ENCODE data around the gene TFIP11.

TFIP11 gene

DNA sequence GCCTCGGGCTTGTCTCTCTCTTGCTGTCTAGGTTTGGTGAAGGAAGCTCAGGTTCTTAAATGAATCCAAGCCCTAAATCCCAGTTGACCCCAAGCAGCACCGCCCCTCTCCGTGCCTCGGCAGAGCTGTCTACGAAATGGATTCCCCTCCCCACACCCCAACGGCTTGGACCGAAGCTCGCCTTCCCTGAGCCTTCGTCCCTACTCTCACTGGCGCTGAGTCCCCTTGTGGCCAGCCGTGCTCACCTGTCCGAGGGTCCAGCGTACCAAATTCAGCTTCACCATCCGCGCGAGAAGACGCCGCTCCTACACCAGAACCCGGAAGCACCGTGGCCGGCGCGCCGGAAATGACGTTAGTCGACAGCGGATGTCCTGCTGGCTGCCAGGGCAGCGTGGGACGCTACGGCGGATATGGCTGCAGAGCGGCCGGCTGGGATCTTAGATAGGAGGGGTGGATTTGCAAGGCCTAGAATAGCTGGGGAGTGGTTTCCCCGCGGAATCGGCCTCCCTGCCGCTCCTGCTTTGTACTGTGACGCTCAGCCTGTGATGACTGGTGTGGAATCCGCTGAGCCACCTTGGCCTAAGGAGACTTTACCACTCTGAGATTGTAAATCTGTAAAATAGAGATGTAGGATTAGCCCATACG, at the start of gene TFIP11:
TFIP11 (minus strand) TSS at position 325 of the 645 bp plus-strand sequence. CDS start 2,201 bp downstream, outside the sequence.
- peak; percentile 71 for DNase-seq

DNA sequence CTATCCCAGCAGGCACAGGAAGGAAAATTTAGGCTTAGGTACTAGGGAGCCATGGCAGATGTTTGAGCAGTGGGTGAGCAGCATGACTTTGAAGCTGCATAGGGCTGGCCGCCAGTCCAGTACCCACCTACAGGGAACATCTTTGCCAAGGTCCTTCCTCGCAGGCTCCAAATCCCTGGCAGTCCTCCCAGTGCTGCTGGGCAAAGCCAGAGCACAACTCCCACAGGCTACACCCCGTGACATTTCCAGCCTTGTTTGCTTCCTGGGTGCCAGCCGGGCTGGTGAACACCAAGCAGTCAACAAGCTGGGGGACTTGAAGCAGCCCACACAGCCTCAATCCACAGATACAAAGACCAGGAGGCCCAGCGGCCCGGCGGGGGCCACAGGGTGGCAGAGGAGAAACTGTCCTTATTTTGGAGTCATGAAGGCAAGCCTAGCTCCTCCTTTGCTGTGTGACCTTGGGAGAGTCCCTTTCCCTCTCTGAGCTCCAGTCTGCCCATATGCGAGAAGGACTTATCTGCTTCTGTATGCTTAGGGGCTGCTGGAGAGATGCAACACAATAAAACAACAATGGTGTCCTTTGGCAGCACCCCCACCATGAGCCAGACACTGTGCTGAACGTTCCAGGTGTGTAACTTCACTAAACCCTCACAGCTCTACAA, 49.6 kb upstream of the TFIP11 start:
- DNase-seq: no peak

DNA sequence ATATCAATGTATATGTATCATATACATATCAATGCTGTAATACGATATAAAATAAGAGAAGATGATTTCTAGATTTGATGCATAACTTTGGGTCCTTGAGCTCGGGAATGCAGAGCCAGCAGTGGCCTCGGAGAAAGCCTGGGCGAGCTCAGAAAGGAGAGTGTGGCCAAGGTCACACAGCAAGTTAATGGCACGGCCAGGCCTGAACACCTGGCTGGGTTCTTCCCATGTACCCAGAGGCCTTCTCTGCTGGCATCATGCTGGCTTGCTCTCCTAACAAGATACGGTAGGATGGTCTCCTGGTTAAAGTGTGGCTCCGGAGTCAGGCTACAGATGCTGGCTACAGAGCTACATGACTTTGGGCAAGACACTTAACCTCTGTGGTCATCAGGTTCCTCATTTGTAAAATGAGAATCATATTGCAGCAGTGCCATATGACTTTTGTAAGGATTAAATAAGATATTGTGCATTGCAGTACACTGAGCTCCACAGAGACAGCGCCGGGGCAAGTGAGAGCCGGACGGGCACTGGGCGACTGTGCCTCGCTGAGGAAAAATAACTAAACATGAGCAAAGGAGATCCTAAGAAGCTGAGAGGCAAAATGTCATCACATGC, 47.8 kb upstream of the TFIP11 start:
- no peak for DNase-seq

DNA sequence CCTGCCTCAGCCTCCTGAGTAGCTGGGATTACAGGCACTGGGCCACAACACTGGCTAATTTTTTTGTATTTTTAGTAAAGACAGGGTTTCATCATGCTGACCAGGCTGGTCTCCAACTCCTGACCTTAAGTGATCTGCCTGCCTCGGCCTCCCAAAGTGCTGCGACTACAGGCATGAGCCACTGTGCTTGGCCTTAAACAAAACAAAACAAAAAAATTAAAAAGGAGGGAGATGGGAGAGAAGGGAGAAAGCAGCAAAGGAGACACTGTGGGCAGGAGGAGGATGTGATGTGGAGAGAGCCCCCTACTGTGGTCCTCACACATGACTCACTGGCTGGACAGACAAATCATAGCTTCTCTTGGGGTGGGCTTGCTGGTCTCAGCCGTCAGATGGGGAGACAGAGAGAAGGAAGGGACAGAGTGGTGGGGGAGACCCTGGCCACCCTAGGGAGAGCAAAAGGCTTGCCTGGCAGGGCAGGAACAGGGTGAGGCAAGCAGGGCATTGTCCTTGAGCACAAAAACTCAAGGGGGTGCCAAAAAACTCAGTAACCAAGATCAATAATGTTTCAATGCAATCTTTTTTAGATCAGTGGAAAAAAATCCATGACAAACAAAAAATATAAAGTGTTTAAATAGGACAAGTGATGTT, 46.1 kb upstream of the TFIP11 start:
- no peak for DNase-seq

DNA sequence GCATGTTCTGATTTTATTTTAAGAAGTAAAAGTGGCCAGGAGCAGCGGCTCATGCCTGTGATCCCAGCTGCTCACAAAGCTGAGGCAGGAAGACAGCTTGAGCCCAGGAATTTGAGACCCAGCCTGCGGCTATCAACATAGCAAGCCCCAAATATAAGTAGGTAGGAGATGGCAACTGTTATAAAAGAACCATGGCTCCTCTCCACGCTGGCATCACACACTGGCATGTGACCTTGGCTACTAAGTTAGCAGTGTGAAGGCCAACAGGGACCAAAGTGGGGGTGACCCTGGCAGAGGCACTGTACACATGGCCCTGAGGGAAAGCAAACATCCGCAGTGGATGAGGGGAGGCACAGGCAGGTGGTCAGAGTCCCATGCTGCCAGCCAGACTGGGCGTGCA, 44.6 kb upstream of the TFIP11 start:
- DNase-seq: no peak

DNA sequence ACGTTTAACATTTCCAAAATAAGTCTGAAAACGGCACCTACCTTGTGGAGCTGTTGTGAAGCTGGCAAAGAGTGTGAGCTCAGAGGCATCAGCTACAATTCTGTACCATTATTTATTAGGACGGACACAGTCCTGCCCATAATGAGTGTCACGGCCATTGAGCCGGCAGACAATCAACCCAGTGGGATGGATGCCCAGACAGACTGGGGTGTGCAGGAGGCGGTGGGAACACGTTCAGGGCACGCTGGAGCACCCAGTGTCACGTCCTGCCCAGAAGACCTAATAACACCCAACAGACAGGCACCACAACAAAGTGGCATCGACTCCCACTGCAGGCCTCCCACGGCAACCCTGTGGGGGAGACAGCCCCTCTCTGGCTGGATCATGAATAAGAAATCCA, 43.2 kb upstream of the TFIP11 start:
- DNase-seq: no peak

DNA sequence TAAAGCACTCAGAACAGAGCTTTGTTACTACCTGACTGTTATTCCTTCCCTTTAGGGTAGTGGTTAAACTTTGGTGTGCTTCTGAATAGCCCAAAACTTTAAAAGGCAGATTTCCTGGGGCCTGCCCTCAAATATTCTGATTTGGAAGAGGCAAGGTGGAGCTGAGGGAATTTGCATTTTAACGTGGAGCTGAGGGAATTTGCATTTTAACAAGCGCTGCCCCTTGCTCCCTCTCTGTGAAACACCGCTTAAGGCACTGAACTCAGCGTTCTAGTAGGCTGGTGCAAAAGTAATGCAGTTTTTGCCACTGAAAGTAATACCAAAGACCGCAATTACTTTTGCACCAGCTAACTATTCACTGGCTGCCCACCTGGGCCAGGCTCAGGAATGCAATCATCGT, 42.7 kb upstream of the TFIP11 start:
- no peak for DNase-seq

DNA sequence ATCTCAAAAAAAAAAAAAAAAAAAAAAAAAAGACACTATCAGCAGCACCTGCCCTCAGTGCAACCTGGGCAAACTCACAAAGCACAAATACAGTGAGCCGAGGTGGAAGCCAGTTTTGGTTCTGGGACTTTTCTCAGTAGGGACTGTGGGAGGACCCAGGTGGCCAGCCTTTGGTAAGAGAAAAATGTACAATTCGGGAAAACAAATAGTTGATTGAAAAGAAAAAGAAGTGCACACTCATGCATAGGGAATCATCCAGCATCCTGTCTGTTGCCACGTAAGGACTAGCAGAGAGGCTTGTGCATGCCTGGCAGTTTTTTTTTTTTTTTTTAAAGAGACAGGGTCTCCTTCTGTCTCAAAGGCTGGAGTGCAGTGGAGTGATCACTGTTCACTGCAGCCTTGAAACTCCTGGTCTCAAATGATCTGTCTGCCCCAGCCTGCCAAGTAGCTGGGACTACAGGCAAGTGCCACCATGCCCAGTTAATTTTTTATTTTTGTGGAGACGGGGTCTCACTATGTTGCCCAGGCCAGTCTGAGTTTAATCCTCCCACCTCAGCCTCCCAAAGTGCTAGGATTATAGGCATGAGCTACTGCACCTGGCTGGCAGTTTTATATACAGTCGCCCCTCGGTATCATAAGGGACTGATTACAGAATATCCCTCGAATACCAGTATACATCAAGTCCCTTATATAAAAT, 40.9 kb upstream of the TFIP11 start:
- no peak for DNase-seq

DNA sequence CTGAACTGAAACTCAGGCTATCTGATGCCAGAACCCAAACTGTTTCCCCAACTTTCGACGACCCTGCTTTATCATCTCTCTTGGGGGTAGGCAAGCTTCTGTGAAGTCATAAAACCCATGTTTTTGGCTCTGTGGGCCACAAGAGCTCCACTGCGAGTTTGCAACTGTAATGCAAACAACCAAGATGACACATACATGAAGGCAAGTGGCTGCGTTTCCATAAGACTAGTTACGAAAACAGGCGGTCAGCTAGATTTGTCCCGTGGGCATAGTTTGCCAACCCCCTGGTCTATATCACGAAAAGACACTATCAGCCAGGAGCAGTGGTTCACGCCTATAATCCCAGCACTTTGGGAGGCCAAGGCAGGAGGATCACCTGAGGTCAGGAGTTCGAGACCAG, 40.2 kb upstream of the TFIP11 start:
- no peak for DNase-seq

DNA sequence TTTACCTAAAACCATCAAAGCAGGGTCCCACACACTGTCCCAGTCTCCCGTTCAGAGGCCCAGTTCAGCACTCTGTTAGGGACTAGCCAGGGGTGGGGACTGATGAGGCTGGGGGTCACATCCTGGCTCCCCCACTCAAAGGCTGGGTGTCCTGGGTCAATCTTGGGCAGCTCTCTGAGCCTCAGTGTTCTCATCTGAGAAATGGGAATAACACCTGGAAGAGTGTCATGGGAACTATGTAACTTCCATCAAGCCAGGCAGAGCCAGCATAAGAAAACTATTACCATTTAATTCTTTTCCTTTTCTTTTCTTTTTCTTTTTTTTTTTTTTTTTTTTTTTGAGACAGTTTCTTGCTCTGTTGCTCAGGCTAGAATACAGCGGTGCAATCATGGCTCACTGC, 39.3 kb upstream of the TFIP11 start:
- DNase-seq: no peak

DNA sequence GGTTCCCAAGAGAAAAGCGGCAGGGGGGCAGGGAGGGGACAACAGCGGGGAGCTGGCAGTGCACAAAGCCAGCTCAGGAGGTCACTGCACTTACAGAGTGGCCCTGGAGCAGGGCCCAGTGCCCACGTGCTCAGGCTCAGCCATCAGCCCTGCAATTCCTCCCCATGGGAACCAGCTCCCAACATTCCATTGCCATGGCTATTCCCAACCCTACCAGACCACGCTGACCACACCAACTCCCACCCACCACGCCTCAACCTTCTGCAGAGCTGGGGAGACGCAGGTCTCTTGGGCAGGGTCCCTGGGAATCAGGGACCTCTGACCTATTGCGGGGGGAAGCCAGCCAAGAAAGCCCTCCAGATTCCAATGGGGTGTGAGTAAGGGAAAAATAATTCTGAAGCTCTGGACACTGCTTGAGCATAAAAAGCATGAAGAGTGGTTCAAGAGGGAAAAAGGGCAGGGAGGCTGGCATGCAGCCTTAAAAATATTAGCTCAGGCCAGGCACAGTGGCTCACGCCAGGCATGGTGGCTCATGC, 38.3 kb upstream of the TFIP11 start:
- DNase-seq: no peak

DNA sequence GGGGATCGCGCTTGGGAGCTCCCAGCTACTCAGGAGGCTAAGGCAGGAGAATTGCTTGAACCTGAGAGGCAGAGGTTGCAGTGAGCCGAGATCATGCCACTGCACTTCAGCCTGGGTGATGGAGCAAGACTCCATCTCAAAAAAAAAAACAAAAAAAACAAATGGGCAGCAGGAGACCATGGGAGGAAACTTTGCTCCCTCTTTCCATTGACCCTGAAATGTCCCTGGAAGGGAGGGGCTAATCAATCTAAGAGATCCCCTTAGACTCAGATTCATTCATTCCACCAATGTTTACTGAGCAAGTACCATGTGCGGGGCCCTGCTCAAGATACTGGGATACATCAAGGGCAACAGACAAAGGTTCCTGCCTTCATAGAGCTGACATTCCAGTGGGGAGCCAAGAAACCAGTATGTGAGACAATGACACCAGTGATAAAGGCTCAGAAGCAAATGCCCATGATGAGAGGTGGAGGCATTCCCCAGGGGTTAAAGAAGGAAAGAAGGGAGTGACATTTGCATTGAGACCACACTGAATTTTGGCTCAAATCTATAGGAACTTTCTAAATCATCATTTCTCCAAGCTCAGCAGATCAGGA, 37.7 kb upstream of the TFIP11 start:
- DNase-seq: no peak

DNA sequence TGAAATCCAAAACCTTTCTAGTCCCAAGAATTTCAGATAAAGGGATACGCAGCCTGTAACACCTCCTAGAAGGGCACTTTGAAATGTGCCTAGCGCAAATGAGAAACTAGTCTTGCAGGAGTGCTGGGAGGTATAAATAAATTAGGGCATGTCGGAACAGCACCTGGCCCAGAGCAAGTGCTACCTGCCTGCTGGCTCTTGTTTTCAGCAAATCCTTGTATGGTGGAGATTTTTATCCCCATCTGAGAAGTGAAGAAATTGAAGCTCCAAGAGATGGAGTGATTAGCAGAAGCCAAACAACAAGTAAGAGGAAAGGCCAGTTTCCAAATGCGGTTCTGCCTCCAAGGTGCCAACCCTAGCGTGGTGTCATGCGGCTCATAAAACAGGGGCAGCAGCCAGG, 36.7 kb upstream of the TFIP11 start:
- no peak for DNase-seq

DNA sequence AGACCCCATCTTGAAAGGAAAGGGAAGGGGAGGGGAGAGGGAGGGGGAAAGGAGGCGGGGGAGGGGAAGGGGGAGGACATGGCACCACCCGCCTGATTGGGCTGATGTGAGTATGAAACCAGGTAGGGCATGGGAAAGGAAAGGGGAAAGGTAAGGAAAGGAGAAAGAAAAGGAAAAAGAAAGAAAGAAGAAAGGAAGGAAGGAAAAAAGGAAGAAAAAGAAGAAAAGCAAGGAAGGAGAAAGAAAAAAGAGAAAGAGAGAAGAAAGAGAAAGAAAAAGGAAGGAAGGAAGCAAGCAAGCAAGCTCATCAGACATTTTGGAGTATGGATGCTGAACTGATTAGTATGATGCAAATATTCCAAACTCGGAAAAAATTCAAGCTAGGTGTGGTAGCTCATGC, 36.0 kb upstream of the TFIP11 start:
- DNase-seq: no peak

DNA sequence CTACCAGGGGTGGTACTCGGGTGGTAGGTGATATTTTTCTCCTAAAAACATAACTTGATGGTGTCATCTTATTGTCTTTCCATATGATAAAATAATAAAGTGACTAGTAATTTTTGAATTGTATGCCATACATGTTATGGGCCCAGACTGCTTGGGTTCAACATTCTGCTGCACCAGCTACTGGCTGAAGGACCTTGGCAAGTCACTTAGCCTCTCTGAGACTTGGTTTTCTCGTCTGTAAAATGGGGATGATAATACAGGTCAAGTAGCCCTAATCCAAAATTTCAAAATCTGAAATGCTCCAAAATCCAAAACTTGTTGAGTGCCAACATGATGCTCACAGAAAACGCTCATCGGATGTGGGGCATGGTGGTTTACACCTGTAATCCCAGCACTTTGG, 35.6 kb upstream of the TFIP11 start:
- DNase-seq: no peak

DNA sequence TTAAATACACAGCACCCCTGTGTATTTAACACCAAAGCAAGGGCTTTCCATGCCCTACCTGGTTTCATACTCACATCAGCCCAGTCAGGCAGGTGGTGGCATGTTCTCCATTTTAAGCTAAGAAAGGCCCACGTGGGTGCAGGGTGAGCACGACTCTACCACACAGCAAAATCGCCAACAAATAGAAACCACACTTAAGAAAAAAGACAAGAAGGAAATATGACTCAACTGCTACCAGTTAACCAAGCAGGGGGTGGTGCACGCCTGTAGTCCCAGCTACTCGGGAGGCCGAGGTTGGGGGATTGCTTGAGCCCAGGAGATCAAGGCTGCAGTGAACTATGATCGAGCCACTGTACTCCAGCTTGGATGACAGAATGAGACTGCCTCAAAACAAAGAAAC, 35.2 kb upstream of the TFIP11 start:
- no peak for DNase-seq

DNA sequence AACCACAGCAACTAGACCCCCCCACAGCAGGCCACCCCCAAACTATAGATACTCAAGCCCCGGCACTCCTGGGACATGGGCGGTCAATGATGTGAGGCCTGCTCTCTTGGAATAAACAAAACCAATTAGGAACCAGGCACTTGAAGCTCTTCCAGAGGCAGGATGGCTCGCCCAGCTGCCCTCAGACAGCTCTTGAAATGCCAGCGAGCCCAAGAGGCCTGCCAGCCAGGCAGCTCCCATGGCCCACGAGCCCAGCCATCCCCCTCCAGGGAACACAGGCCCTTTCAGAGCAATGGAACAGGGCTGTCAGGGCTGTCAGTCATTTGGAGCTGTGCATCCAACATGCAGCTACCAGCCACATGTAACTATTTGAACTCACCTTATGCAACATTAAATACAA, 34.0 kb upstream of the TFIP11 start:
- no peak for DNase-seq

DNA sequence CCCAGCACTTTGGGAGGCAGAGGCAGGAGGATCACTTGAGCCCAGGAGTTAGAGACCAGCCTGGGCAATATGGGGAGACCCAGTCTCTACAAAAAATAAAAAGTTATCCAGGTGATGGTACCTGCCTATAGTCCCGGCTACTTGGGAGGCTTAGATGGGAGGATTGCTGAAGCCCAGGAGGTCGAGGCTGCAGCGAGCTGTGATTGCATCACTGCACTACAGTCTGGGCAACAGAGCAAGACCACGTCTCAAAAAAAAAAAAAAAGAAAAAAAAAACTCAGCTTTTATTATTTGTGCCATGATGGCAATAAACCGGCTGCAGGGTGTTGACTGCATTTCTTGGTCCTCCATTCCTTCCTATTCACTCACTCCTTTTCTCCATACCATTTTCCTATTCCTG, 33.6 kb upstream of the TFIP11 start:
- no peak for DNase-seq

DNA sequence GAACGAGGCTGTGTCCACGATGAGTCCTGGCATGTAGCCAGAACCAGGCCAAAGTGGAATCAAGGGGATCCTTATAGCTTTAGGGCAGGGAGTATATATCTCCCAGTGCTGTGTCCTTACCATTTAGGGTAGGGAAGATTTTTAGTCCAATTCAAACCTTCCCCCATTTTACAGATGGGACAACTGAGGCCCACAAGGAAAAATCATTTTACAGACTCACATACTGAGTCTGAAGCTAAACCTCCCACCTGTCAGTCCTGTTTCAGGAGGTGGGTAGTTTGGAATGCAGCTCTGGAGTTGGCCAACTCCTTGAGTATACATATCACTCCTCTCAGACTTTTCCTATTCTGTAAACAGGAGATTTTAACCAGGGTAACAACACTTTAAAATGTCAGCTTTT, 33.1 kb upstream of the TFIP11 start:
- no peak for DNase-seq

DNA sequence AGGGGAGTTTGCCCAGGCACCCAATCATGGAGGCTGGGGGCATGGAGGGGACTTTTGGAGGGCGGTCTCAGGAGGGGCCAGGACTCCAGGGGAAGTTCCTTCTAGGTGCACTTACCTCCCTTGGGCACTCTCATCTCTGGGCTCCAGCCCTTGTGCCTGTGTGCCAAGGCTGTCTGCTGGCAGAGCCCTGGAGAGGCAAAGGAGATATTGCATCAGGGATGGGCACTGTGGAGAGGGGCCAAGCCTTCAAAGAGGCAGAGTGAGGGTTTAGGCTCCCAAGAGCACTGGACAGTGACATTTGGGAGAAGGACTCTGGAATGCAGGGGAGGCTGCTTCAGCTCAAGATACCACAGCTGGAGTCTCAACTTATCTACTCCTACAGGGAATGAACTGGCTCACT, 32.2 kb upstream of the TFIP11 start:
- DNase-seq: no peak

DNA sequence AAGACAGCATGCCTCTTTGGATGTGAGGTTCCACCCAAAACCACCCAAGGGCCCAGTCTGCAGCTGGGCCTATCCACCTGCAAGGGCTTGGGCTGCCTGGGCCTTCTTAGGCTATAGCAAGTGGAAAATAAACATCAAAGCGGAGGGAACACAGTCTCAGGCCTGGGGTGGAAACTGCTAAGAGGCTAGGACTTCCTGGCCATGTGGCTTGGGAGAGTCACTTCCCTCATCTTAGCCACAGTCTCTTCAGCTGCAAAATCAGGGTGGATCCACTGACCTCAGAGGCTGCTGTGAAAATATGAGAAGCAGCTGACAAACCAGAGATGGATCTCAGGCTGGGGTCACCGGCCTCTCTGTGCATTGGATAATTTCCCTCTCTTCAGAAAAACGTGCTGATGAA, 30.6 kb upstream of the TFIP11 start:
- DNase-seq: no peak

DNA sequence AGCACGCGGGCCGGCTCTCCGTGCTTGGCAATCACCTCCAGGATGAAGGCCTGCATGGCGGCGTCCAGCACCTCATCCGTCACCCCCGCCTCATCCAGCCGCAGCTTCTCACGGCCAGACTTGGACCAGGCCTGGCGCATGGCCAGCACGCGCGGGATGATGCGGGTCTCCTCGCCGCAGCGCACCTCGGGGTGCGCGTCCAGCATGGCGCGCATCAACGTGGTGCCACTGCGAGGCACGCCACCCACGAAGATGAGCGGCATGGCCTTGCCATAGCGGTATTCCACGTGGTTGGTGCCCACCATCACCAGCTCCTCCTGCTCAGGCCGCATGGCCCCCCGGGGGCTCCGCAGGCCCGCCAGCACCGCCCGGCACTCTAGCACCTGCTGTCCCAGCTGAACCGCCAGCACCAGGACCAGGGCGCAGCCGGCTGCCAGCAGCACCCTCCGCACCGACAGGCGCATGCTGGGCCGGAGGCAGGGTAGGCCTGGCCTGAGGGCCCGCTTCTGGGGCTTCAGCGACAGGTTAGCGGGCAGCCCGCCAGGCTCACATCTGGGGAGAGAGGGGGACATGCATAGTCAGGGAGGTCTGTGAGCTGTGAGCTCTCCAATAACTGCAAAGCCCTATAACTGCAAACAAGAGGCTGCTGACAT, 29.0 kb upstream of the TFIP11 start:
- DNase-seq: no peak
